Measurements from ENCODE around the gene SUCLG2. TPM values are rescaled to one million over a fixed set of nuclear protein-coding genes. Genes with fewer than 3 reads are reported as not detected.

Gene SUCLG2
- total RNA-seq, 2 donors from 2014 or later = 42.0 to 50.4 TPM

DNA sequence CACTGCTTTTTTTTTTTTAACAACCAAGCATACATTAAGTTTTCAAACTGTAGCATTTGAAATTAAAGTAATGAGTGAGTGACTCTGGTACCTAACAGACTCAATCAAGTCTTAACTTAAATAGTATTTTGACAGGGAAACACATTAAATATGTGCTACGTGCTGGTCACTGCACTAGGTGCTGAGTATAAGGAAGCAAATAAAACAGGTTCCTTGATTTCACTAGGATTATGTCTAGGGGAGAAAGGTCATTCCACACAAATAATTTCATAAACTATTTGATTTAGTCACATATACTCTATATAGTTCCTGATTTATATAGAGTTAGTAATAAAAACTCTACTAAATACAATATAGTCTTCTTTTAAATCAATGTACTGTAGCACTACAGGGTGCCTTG lies 89.4 kb downstream of the SUCLG2 start:
- H3K9me3 ChIP-seq = no peaks in the 10 kb centered on the region
- H3K4me3 ChIP-seq = no peak overlapping the region
- intact Hi-C loops (cut with DNase I) = no loop called here
- WGBS, 2 donors = 92 to 97% methylated on average over 1 of the region's 1 CpG
- no peaks in the 10 kb centered on the region for H3K36me3 ChIP-seq (replicated peaks in 1 of 2; ENCODE audit: insufficient read depth in 1 of 2, low read depth in 2 of 2)
- H3K27ac ChIP-seq = no peak overlapping the region
- no peak for TF ChIP-seq POLR2A (IDR thresholded peaks at IDR 0.05)
- TF ChIP-seq, protein P1, sequence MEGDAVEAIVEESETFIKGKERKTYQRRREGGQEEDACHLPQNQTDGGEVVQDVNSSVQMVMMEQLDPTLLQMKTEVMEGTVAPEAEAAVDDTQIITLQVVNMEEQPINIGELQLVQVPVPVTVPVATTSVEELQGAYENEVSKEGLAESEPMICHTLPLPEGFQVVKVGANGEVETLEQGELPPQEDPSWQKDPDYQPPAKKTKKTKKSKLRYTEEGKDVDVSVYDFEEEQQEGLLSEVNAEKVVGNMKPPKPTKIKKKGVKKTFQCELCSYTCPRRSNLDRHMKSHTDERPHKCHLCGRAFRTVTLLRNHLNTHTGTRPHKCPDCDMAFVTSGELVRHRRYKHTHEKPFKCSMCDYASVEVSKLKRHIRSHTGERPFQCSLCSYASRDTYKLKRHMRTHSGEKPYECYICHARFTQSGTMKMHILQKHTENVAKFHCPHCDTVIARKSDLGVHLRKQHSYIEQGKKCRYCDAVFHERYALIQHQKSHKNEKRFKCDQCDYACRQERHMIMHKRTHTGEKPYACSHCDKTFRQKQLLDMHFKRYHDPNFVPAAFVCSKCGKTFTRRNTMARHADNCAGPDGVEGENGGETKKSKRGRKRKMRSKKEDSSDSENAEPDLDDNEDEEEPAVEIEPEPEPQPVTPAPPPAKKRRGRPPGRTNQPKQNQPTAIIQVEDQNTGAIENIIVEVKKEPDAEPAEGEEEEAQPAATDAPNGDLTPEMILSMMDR (IDR thresholded peaks at IDR 0.05) = no peak
- ATAC-seq = no peak
- no peaks in the 10 kb centered on the region for H3K27me3 ChIP-seq
- no peaks in the 10 kb centered on the region for H3K4me1 ChIP-seq
- DNase-seq = no peak

DNA sequence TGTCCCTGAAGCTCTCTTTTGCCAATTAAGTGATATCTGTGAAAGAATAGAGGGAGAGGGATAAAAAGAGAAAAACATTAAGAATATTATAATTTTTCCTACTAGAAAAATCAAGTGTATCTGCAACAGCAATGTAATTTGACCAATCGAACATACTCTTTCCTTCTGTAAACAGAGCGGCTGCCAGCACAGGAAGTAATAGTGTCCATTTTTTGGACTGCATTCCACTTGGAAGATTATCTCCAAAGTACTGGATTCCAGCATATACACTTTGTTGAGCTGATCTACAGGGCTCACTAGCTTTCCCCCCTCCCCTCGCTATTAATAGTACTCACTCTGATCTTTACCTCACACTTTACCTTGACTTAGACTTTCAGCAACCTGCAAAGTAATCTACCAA lies 90.4 kb downstream of the SUCLG2 start:
- Histone ChIP-seq H3K36me3 (replicated peaks in 1 of 2; ENCODE audit: insufficient read depth in 1 of 2, low read depth in 2 of 2) (no peaks in the 10 kb centered on the region), H3K27ac (no peak overlapping the region), H3K9me3 (no peaks in the 10 kb centered on the region), H3K4me3 (no peak overlapping the region), H3K4me1 (no peaks in the 10 kb centered on the region), H3K27me3 (no peaks in the 10 kb centered on the region)
- intact Hi-C loops (cut with DNase I) = no loop called here
- TF ChIP-seq, protein P1 (IDR thresholded peaks at IDR 0.05) = no peak
- no peak for TF ChIP-seq POLR2A (IDR thresholded peaks at IDR 0.05)
- ATAC-seq (no peak), DNase-seq (no peak)
- WGBS, 2 donors = 80 to 87% methylated on average over 3 of the region's 3 CpGs

DNA sequence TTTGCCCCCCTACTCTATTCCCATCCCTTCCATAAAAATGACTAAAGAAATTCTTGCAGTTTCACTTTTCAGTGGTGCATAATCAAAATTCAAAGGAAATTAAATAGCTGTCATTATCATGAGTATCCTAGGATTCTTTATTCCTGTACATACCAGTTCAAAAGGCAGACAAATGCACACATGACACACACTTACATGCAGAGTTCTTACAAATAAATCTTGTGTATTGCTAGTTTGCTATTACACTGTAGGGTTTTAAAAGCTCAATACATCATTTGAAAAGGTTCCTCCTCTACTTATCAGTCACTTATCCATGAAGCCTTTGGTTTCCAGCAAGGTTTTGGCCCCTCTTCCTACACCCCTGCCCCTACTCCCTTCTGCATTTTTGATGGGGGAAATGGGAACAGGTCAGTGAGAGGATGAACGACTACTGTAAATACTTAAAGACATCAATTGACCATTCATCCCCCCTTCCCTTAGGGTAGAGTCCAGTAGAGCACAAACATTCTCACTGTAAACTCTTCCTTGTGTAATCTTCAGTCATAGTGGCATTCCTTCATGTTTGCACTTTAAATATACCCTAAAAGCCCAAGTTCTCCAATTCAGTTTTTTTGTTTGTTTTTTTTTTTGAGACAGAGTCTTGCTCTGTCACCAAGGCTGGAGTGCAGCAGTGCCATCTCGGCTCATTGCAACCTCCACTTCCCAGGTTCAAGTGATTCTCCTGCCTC lies 92.6 kb downstream of the SUCLG2 start:
- TF ChIP-seq, protein P1 (IDR thresholded peaks at IDR 0.05) = no peak
- no peak for TF ChIP-seq POLR2A (IDR thresholded peaks at IDR 0.05)
- H3K27me3 ChIP-seq = no peaks in the 10 kb centered on the region
- ATAC-seq (no peak), DNase-seq (no peak)
- intact Hi-C loops (cut with DNase I) = no loop called here
- no peak overlapping the region for H3K27ac ChIP-seq
- no peaks in the 10 kb centered on the region for H3K4me1 ChIP-seq
- no peak overlapping the region for H3K4me3 ChIP-seq
- H3K36me3 ChIP-seq (replicated peaks in 1 of 2; ENCODE audit: insufficient read depth in 1 of 2, low read depth in 2 of 2) = no peaks in the 10 kb centered on the region
- H3K9me3 ChIP-seq = no peaks in the 10 kb centered on the region
- WGBS, 2 donors = 76 to 88% methylated on average over 2 of the region's 2 CpGs

DNA sequence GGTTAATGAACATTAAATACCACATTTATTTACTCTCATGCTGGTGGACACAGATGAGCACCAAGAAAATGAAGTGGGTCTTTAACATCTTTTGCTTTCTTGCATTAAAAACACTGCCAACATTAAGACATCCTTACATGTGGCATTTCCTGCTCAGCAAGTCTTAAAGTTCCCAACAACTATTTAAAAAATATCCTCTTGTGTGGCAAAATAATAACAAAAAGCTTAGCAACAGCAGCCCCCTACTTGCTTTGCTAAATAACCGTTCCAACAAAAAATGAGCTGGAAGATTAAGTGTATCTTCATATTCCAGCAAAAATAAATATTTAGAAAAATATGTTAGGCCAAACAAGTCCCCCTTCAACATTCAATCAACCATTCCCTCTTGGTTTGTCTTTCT lies 93.1 kb downstream of the SUCLG2 start:
- Histone ChIP-seq H3K4me1 (no peaks in the 10 kb centered on the region), H3K9me3 (no peaks in the 10 kb centered on the region), H3K36me3 (replicated peaks in 1 of 2; ENCODE audit: insufficient read depth in 1 of 2, low read depth in 2 of 2) (no peaks in the 10 kb centered on the region), H3K27ac (no peak overlapping the region), H3K27me3 (no peaks in the 10 kb centered on the region), H3K4me3 (no peak overlapping the region)
- intact Hi-C loops (cut with DNase I) = no loop called here
- DNase-seq (no peak), ATAC-seq (no peak)
- TF ChIP-seq, protein P1 (IDR thresholded peaks at IDR 0.05) = no peak
- TF ChIP-seq POLR2A (IDR thresholded peaks at IDR 0.05) = no peak
- 0 to 85% methylated on average over 1 of the region's 1 CpG for WGBS, 2 donors

DNA sequence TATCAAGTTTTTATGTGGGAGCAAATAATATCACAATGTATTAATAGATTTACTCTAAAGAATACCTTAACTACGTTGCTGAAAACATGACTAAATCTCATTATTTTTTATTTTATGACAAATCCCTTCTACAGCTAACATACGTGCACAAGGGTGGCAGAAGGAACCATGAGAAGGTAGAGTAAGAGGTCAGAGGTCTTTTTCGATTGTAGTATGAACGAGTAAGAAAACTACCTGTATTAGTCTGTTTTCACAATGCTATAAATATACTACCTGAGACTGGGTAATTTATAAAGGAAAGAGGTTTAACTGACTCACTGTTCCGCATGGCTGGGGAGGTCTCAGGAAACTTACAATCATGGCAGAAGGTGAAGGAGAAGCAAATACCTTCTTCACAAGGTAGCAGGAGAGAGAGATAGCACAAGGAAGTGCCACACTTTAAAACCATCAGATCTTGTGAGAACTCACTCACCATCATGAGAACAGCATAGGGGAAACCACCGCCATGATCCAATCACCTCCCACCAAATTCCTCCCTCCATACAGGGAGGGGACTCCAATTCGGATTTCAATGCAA lies 95.3 kb downstream of the SUCLG2 start:
- no peak for TF ChIP-seq POLR2A (IDR thresholded peaks at IDR 0.05)
- TF ChIP-seq, protein P1 (IDR thresholded peaks at IDR 0.05) = no peak
- ATAC-seq = no peak
- DNase-seq = no peak
- Histone ChIP-seq H3K9me3 (no peaks in the 10 kb centered on the region), H3K27ac (no peak overlapping the region), H3K27me3 (no peaks in the 10 kb centered on the region), H3K4me1 (no peaks in the 10 kb centered on the region), H3K36me3 (replicated peaks in 1 of 2; ENCODE audit: insufficient read depth in 1 of 2, low read depth in 2 of 2) (no peaks in the 10 kb centered on the region), H3K4me3 (no peak overlapping the region)
- intact Hi-C loops (cut with DNase I) = no loop called here
- WGBS, 2 donors = 84 to 97% methylated on average over 7 of the region's 7 CpGs

All from body of pancreas (tissue), 4 donors.